ENCODE data around the gene TTC28. TPM values are rescaled to one million over a fixed set of nuclear protein-coding genes. Genes with fewer than 3 reads are reported as not detected.
"Not testable (repeated sequence)": the region's sequence is repeated elsewhere in the genome, so short reads cannot be mapped to it uniquely, and the experiment has no call there.

The TTC28 gene
- total RNA-seq, 4 donors from 2014 or later, result 10.2 to 23.8 (median 13.4) TPM

- H3K4me3 ChIP-seq (ENCODE audit: low read depth, poor library complexity, severe bottlenecking), result no peak overlapping the region
- DNase-seq (ENCODE audit: low spot score in 2 of 2), result no peak
- WGBS, 2 donors, result 85 to 96% methylated on average over 6 of the region's 6 CpGs
- TF ChIP-seq CTCF (IDR thresholded peaks at IDR 0.05), result no peak
- TF ChIP-seq POLR2A (IDR thresholded peaks at IDR 0.05), result no peak
- intact Hi-C loops (cut with DNase I; ENCODE audit: low total_unique reads), result no loop called here
Observed at GRCh38 chr22:28706845-28707244, 27.2 kb upstream of the TTC28 start.

GRCh38 chr22:28703436-28703835, 23.8 kb upstream of the TTC28 start:
- intact Hi-C loops (cut with DNase I; ENCODE audit: low total_unique reads), result no loop called here
- TF ChIP-seq POLR2A (IDR thresholded peaks at IDR 0.05), result no peak
- TF ChIP-seq CTCF (IDR thresholded peaks at IDR 0.05), result no peak
- no peak for DNase-seq (ENCODE audit: low spot score in 2 of 2)
- H3K4me3 ChIP-seq (ENCODE audit: low read depth, poor library complexity, severe bottlenecking), result no peak overlapping the region

- no peak overlapping the region for H3K4me3 ChIP-seq (ENCODE audit: low read depth, poor library complexity, severe bottlenecking)
- no peak for DNase-seq (ENCODE audit: low spot score in 2 of 2)
- WGBS, 2 donors, result 82 to 96% methylated on average over 2 of the region's 2 CpGs
- intact Hi-C loops (cut with DNase I; ENCODE audit: low total_unique reads), result no loop called here
- TF ChIP-seq CTCF (IDR thresholded peaks at IDR 0.05), result no peak
- TF ChIP-seq POLR2A (IDR thresholded peaks at IDR 0.05), result no peak
Observed at GRCh38 chr22:28702891-28703290, 23.3 kb upstream of the TTC28 start.

- H3K4me3 ChIP-seq (ENCODE audit: low read depth, poor library complexity, severe bottlenecking); intact Hi-C loops (cut with DNase I; ENCODE audit: low total_unique reads): not testable (repeated sequence)
- 87 to 94% methylated on average over 6 of the region's 6 CpGs for WGBS, 2 donors
- DNase-seq (ENCODE audit: low spot score in 2 of 2), result peak in 1 of 2 donors; percentile 31
Observed at GRCh38 chr22:28693041-28693760, 13.6 kb upstream of the TTC28 start.

GRCh38 chr22:28689796-28690195, 10.2 kb upstream of the TTC28 start:
- 100% methylated on average over 2 of the region's 2 CpGs for WGBS, 2 donors
- H3K4me3 ChIP-seq (ENCODE audit: low read depth, poor library complexity, severe bottlenecking); intact Hi-C loops (cut with DNase I; ENCODE audit: low total_unique reads): not testable (repeated sequence)
- peak in 1 of 2 donors; percentile 58 for DNase-seq (ENCODE audit: low spot score in 2 of 2)

- H3K4me3 ChIP-seq (ENCODE audit: low read depth, poor library complexity, severe bottlenecking); intact Hi-C loops (cut with DNase I; ENCODE audit: low total_unique reads): not testable (repeated sequence)
- peak in 1 of 2 donors; percentile 68 for DNase-seq (ENCODE audit: low spot score in 2 of 2)
- WGBS, 2 donors, result 90 to 99% methylated on average over 4 of the region's 4 CpGs
Observed at GRCh38 chr22:28682966-28683365, 3.3 kb upstream of the TTC28 start.

GRCh38 chr22:28680813-28681490, 1.3 kb upstream of the TTC28 start:
- DNase-seq (ENCODE audit: low spot score in 2 of 2), result peak in 1 of 2 donors; percentile 25
- H3K4me3 ChIP-seq (ENCODE audit: low read depth, poor library complexity, severe bottlenecking); intact Hi-C loops (cut with DNase I; ENCODE audit: low total_unique reads): not testable (repeated sequence)
- 70 to 84% methylated on average over 5 of the region's 5 CpGs for WGBS, 2 donors

GRCh38 chr22:28678778-28679610, 646 bp downstream of the TTC28 start:
- peak overlapping the region; percentile 70 for H3K4me3 ChIP-seq (ENCODE audit: low read depth, poor library complexity, severe bottlenecking)
- peak in 1 of 2 donors; percentile 85 for DNase-seq (ENCODE audit: low spot score in 2 of 2)
- intact Hi-C loops (cut with DNase I; ENCODE audit: low total_unique reads), result not testable (repeated sequence)
- 12 to 13% methylated on average over 44 to 54 of the region's 58 CpGs for WGBS, 2 donors

GRCh38 chr22:28678170-28678569, 1.5 kb downstream of the TTC28 start:
- 68 to 70% methylated on average over 7 of the region's 7 CpGs for WGBS, 2 donors

More at GRCh38 chr22:28678170-28678569, 1.5 kb downstream of the TTC28 start:
- H3K4me3 ChIP-seq (ENCODE audit: low read depth, poor library complexity, severe bottlenecking); intact Hi-C loops (cut with DNase I; ENCODE audit: low total_unique reads): not testable (repeated sequence)
- peak in 1 of 2 donors; percentile 49 for DNase-seq (ENCODE audit: low spot score in 2 of 2)

All from lower leg skin (tissue), 4 donors.